H1 (cell line): ENCODE results near the gene CR2. TPM values are rescaled to one million over a fixed set of nuclear protein-coding genes. Genes with fewer than 3 reads are reported as not detected.
A peak's percentile ranks its signal among the peaks of the same experiment; 100 is the strongest.

ENCODE experiments used
- CTCF ChIA-PET: fragments of 300-600 bp; sonication (Branson Sonifier 250); formaldehyde crosslinking; loops from one replicate; lab custom pipeline; 2021; ENCODE audit not compliant: partially characterized antibody; lab: Charles Lee
- POLR2A ChIA-PET: fragments of 300-600 bp; sonication (Branson Sonifier 250); formaldehyde crosslinking; loops from one replicate; lab custom pipeline; 2021; ENCODE audit warnings: inconsistent platforms; ENCODE audit not compliant: partially characterized antibody; lab: Charles Lee
- DNase-seq, 2 experiments: peaks; one replicate each; pipeline versions ENCODE4 v3.0.0 to v3.0.0-alpha.2; 2010 to 2022; ENCODE audit warnings: low spot score in 2 of 2, low read depth in 1 of 2, mixed read lengths in 1 of 2
- FAIRE-seq: peaks from 2 replicates; lab custom pipeline; 2011; peaks lifted over from hg19 to GRCh38; lab: Jason Lieb, UNC
- H2AFZ ChIP-seq: 2 replicates; pipeline ENCODE4 v1.8.1; 2012; ENCODE audit warnings: low read length, inconsistent platforms
- H2AK5ac ChIP-seq: 2 replicates; pipeline ENCODE4 v1.6.1; 2013; ENCODE audit warnings: low read depth, low read length
- H2BK120ac ChIP-seq: replicated peaks from 2 replicates; pipeline ENCODE3; 2013; ENCODE audit warnings: low read depth, low read length, inconsistent platforms
- H2BK12ac ChIP-seq: 2 replicates; pipeline ENCODE4 v1.6.1; 2013; ENCODE audit warnings: low read depth, low read length
- H2BK15ac ChIP-seq: 2 replicates; pipeline ENCODE4 v1.6.1; 2013; ENCODE audit warnings: low read length
- H2BK20ac ChIP-seq: 2 replicates; pipeline ENCODE4 v1.6.1; 2013; ENCODE audit warnings: low read length
- H2BK5ac ChIP-seq: 2 replicates; pipeline ENCODE4 v1.6.1; 2013; ENCODE audit warnings: low read depth, low read length
- H3K14ac ChIP-seq: 2 replicates; pipeline ENCODE4 v1.6.1; 2013; ENCODE audit warnings: inconsistent platforms; ENCODE audit not compliant: insufficient read length
- H3K18ac ChIP-seq: 2 replicates; pipeline ENCODE4 v1.6.1; 2013; ENCODE audit warnings: low read length; ENCODE audit errors: extremely low read depth
- H3K23ac ChIP-seq: 2 replicates; pipeline ENCODE4 v1.6.1; 2013; ENCODE audit warnings: inconsistent platforms; ENCODE audit not compliant: insufficient read length
- H3K23me2 ChIP-seq: 2 replicates; pipeline ENCODE4 v1.6.1; 2013; ENCODE audit warnings: low read depth, low read length
- H3K27ac ChIP-seq: 2 replicates; pipeline ENCODE4 v1.6.1; 2011; ENCODE audit warnings: low read depth, low read length, inconsistent platforms
- H3K27me3 ChIP-seq, 4 experiments: replicated peaks in 1 of 4; 1 replicate in 1 of 4; 2 replicates in 3 of 4; pipeline versions ENCODE4 v1.6.1 to v1.8.1; 2011 to 2013; ENCODE audit warnings: low read length in 3 of 4, mild to moderate bottlenecking in 3 of 4, inconsistent platforms in 2 of 4, mixed read lengths in 2 of 4, moderate library complexity in 1 of 4; ENCODE audit not compliant: control insufficient read depth in 3 of 4, insufficient read depth in 3 of 4; ENCODE audit errors: extremely low read depth in 1 of 4
- H3K36me3 ChIP-seq, 4 experiments: 2 replicates each; pipeline versions ENCODE4 v1.6.1 to v1.8.1; 2011 to 2013; ENCODE audit warnings: mild to moderate bottlenecking in 4 of 4, low read length in 3 of 4, moderate library complexity in 2 of 4, control low read depth in 1 of 4, inconsistent platforms in 1 of 4; ENCODE audit not compliant: insufficient read depth in 4 of 4, control insufficient read depth in 2 of 4
- H3K4ac ChIP-seq: replicated peaks from 2 replicates; pipeline ENCODE3; 2013; ENCODE audit warnings: low read length, low read depth, mixed read lengths, inconsistent platforms; ENCODE audit not compliant: insufficient read length
- H3K4me1 ChIP-seq, 4 experiments: replicated peaks in 1 of 4; 1 replicate in 1 of 4; 2 replicates in 3 of 4; pipeline versions ENCODE4 v1.6.1 to v1.8.1; 2011 to 2013; ENCODE audit warnings: low read length in 3 of 4, inconsistent platforms in 2 of 4, mixed read lengths in 1 of 4; ENCODE audit not compliant: insufficient read depth in 4 of 4, control insufficient read depth in 3 of 4
- H3K4me2 ChIP-seq, 2 experiments: 2 replicates each; pipeline versions ENCODE4 v1.6.1 to v1.8.1; 2011 to 2013; ENCODE audit warnings: low read depth in 2 of 2, low read length in 2 of 2, control low read depth in 1 of 2, inconsistent platforms in 1 of 2, mild to moderate bottlenecking in 1 of 2; ENCODE audit not compliant: insufficient read depth in 1 of 2
- H3K4me3 ChIP-seq, 4 experiments: fragments of 200-600, 300-600 bp in 1 of 4; sonication (generic), shearing (Covaris generic), sonication (Bioruptor Twin) in 1 of 4; 2 replicates each; pipeline versions ENCODE4 v1.5.1 to v1.8.1; 2011 to 2016; ENCODE audit warnings: low read length in 4 of 4, low read depth in 3 of 4, control low read depth in 2 of 4, inconsistent platforms in 2 of 4, mild to moderate bottlenecking in 2 of 4, mixed read lengths in 1 of 4, moderate library complexity in 1 of 4; ENCODE audit not compliant: insufficient read depth in 2 of 4; ENCODE audit errors: extremely low read depth in 1 of 4
- H3K56ac ChIP-seq: replicated peaks from 2 replicates; pipeline ENCODE3; 2013; ENCODE audit warnings: low read depth, mild to moderate bottlenecking, mixed read lengths, low read length, inconsistent platforms; ENCODE audit not compliant: insufficient read length
- H3K79me1 ChIP-seq: 2 replicates; pipeline ENCODE4 v1.6.1; 2013; ENCODE audit warnings: low read depth, low read length, control low read depth
- H3K79me2 ChIP-seq, 2 experiments: 2 replicates each; pipeline versions ENCODE4 v1.6.1 to v1.8.1; 2012 to 2013; ENCODE audit warnings: low read length in 2 of 2, mild to moderate bottlenecking in 2 of 2, inconsistent platforms in 1 of 2; ENCODE audit not compliant: insufficient read depth in 2 of 2, control insufficient read depth in 1 of 2
- H3K9ac ChIP-seq, 4 experiments: replicated peaks in 1 of 4; 1 replicate in 1 of 4; 2 replicates in 3 of 4; pipeline versions ENCODE4 v1.6.1 to v1.8.1; 2011 to 2013; ENCODE audit warnings: low read depth in 3 of 4, low read length in 3 of 4, control low read depth in 2 of 4, mild to moderate bottlenecking in 2 of 4, moderate library complexity in 2 of 4, inconsistent platforms in 1 of 4; ENCODE audit errors: extremely low read depth in 1 of 4
- H3K9me3 ChIP-seq, 2 experiments: 2 replicates each; pipeline versions ENCODE4 v1.6.1 to v1.8.1; 2012 to 2013; ENCODE audit warnings: mild to moderate bottlenecking in 2 of 2, moderate library complexity in 2 of 2, control low read depth in 1 of 2, inconsistent platforms in 1 of 2, low read depth in 1 of 2, low read length in 1 of 2, mixed read lengths in 1 of 2; ENCODE audit not compliant: insufficient read depth in 2 of 2
- H4K20me1 ChIP-seq, 2 experiments: replicated peaks in 1 of 2; 2 replicates each; pipeline versions ENCODE3 to v1.8.1; 2011 to 2013; ENCODE audit warnings: inconsistent platforms in 2 of 2, low read length in 2 of 2, mild to moderate bottlenecking in 1 of 2; ENCODE audit not compliant: insufficient read depth in 2 of 2, control insufficient read depth in 1 of 2
- H4K5ac ChIP-seq: 2 replicates; pipeline ENCODE4 v1.6.1; 2013; ENCODE audit warnings: low read length, low read depth, mixed read lengths, inconsistent platforms; ENCODE audit not compliant: insufficient read length
- H4K8ac ChIP-seq: 2 replicates; pipeline ENCODE4 v1.8.0; 2013; ENCODE audit warnings: mild to moderate bottlenecking, moderate library complexity, low read length, inconsistent platforms; ENCODE audit not compliant: insufficient read depth; ENCODE audit errors: extremely low read depth
- H4K91ac ChIP-seq: replicated peaks from 2 replicates; pipeline ENCODE3; 2013; ENCODE audit warnings: low read length, mixed read lengths, inconsistent platforms; ENCODE audit not compliant: insufficient read length
- KDM5A ChIP-seq: fragments of 200-600 bp; IDR thresholded peaks from 2 replicates; pipeline ENCODE4 v1.7.1; 2012; ENCODE audit warnings: mild to moderate bottlenecking, low read length, inconsistent platforms, mixed read lengths
- MAX ChIP-seq: IDR thresholded peaks from 2 replicates; pipeline ENCODE4 v1.6.1; 2012; ENCODE audit warnings: inconsistent platforms
- SP1 ChIP-seq: IDR thresholded peaks from 2 replicates; pipeline ENCODE4 v1.6.1; 2011; ENCODE audit warnings: low read depth, low read length
- SP2 ChIP-seq: IDR thresholded peaks from 2 replicates; pipeline ENCODE4 v1.6.1; 2012; ENCODE audit warnings: mild to moderate bottlenecking, low read length, inconsistent platforms
- TAF7 ChIP-seq: optimal IDR thresholded peaks from 2 replicates; pipeline ENCODE3; 2011; ENCODE audit warnings: low read depth, mild to moderate bottlenecking, inconsistent platforms, low read length, moderate library complexity, borderline replicate concordance
- TBP ChIP-seq: IDR thresholded peaks from 2 replicates; pipeline ENCODE4 v1.6.1; 2011; ENCODE audit warnings: low read depth, low read length, improper control_type of control experiment
- WGBS, 2 experiments: shearing (Covaris generic) in 1 of 2; methylation state at CpG; one replicate each; pipeline versions ENCODE4 v1.1.6 to v1.1.7; 2013 to 2015; ENCODE audit warnings: low lambda C conversion rate in 2 of 2, mixed read lengths in 2 of 2, inconsistent platforms in 1 of 2, low coverage in 1 of 2, missing lambda C conversion rate in 1 of 2; ENCODE audit not compliant: insufficient replicate concordance in 2 of 2, insufficient coverage in 1 of 2, insufficient read length in 1 of 2; ENCODE audit errors: extremely low coverage in 1 of 2, missing lambda C conversion rate in 1 of 2; 5-methylcytosine and 5-hydroxymethylcytosine counted together
- polyA plus RNA-seq, 7 experiments: library from polyadenylated mRNA; depleted of rRNA in 3 of 7; stranded (reverse) in 5 of 7; unstranded in 2 of 7; fragments of >200 nt in 5 of 7; fragments of 200-250 nt in 2 of 7; gene quantifications; 1 replicate in 5 of 7; 2 replicates in 1 of 7; 4 replicates in 1 of 7; pipeline versions ENCODE4 v1.2.1 to v1.2.3, GENCODE V29; 2011 to 2013; ENCODE audit warnings: missing spikeins in 2 of 7, mixed read lengths in 2 of 7
- total RNA-seq: library from RNA; stranded (reverse); fragmentation: NEBNext Ultra II Directional; extraction: Animal tissue kit (Norgen Biotek cat#: 25700); gene quantifications from 2 replicates; pipeline ENCODE4 v1.2.1, GENCODE V29; 2021

Gene CR2
- total and polyA plus RNA-seq, 2 of the 8 experiments (the other 6 are each of a cell fraction or from before 2014, with no cell fraction given) = 1.7 to 3.0 TPM

GRCh38 chr1:207424570-207425131 lies 29.5 kb upstream of the CR2 start:
- no peak overlapping the region for H3K4ac ChIP-seq
- DNase-seq = no peak
- POLR2A ChIA-PET = interaction anchor here (1.5 kb wide), 1 partner anchor 20 kb away, joined by 3 read pairs; no protein-coding TSS in a partner anchor
- no peaks in the 10 kb centered on the region for H3K79me1 ChIP-seq
- H3K4me2 ChIP-seq = no peak overlapping the region; a peak in 1 of 4 replicates
- H2AFZ ChIP-seq = peak overlapping the region; percentile 44
- no peak overlapping the region for H3K14ac ChIP-seq
- H3K4me3 ChIP-seq = no peak overlapping the region
- no peaks in the 10 kb centered on the region; a peak in 1 of 4 replicates for H3K9me3 ChIP-seq
- H3K27ac ChIP-seq = no peak overlapping the region
- no peak for FAIRE-seq
- CTCF ChIA-PET = interaction anchor here (0.6 to 1.8 kb wide), 8 partner anchors 9 to 483 kb away, joined by 3 to 5 read pairs (median 3); no protein-coding TSS in a partner anchor
- no peak overlapping the region for H2BK120ac ChIP-seq
- no peak overlapping the region for H2BK5ac ChIP-seq
- no peak overlapping the region for H4K8ac ChIP-seq
- H3K9ac ChIP-seq = no peak overlapping the region
- H2BK20ac ChIP-seq = no peak overlapping the region
- H4K5ac ChIP-seq = no peak overlapping the region
- no peaks in the 10 kb centered on the region for H3K36me3 ChIP-seq
- peaks cover 0 to 3% (median 0%) of the 10 kb centered on the region in 4 experiments; a peak in 1 of 7 replicates for H3K4me1 ChIP-seq
- H3K79me2 ChIP-seq = no peaks in the 10 kb centered on the region
- no peak overlapping the region for H3K23ac ChIP-seq
- no peak overlapping the region for H2AK5ac ChIP-seq
- no peaks in the 10 kb centered on the region for H3K27me3 ChIP-seq
- TF ChIP-seq SP2 = no peak
- TF ChIP-seq TAF7 = no peak
- TF ChIP-seq TBP = no peak
- TF ChIP-seq MAX = no peak
- no peak for TF ChIP-seq SP1
- TF ChIP-seq KDM5A = no peak
- TF ChIP-seq, all 59 proteins: peak for 0
- Histone ChIP-seq H2BK15ac (no peak overlapping the region), H4K20me1 (no peaks in the 10 kb centered on the region), H3K18ac (no peak overlapping the region), H2BK12ac (no peak overlapping the region), H3K23me2 (no peaks in the 10 kb centered on the region), H4K91ac (no peak overlapping the region), H3K56ac (no peak overlapping the region)
- 86% methylated on average over 17 of the region's 17 CpGs; no CpG with 5 or more reads in 1 of the 2 experiments for WGBS, 2 experiments
